NCI-H1048 (cell line): ENCODE data around the gene FOXB1.

Experiments
- DNase-seq: peaks from one replicate; lab custom pipeline; 2025; lab: John Stamatoyannopoulos, UW

The FOXB1 gene

GRCh38 chr15:60004009-60004845 is at the start of gene FOXB1:
Gene FOXB1 (plus strand): TSS chr15:60004311. CDS start chr15:60004964, 653 bp downstream.
- DNase-seq = no peak

- no peak for DNase-seq
Observed at GRCh38 chr15:59958288-59958687, 45.8 kb upstream of the FOXB1 start.

GRCh38 chr15:59960318-59960717 is 43.8 kb upstream of the FOXB1 start:
- no peak for DNase-seq

GRCh38 chr15:59963322-59963721 is 40.8 kb upstream of the FOXB1 start:
- no peak for DNase-seq

- DNase-seq = no peak
Observed at GRCh38 chr15:59963925-59964324, 40.2 kb upstream of the FOXB1 start.

GRCh38 chr15:59965741-59966140 is 38.4 kb upstream of the FOXB1 start:
- DNase-seq = no peak

GRCh38 chr15:59966262-59966661 is 37.8 kb upstream of the FOXB1 start:
- DNase-seq = no peak

GRCh38 chr15:59968314-59968713 is 35.8 kb upstream of the FOXB1 start:
- DNase-seq = no peak

- no peak for DNase-seq
Observed at GRCh38 chr15:59972241-59972640, 31.9 kb upstream of the FOXB1 start.

- DNase-seq = no peak
Observed at GRCh38 chr15:59976480-59977271, 27.4 kb upstream of the FOXB1 start.

GRCh38 chr15:59991834-59992233 is 12.3 kb upstream of the FOXB1 start:
- no peak for DNase-seq

- DNase-seq = no peak
Observed at GRCh38 chr15:59993041-59993750, 10.9 kb upstream of the FOXB1 start.

GRCh38 chr15:59993950-59994401 is 10.1 kb upstream of the FOXB1 start:
- DNase-seq = no peak

- no peak for DNase-seq
Observed at GRCh38 chr15:59994526-59994887, 9.6 kb upstream of the FOXB1 start.

- no peak for DNase-seq
Observed at GRCh38 chr15:59994888-59995557, 9.1 kb upstream of the FOXB1 start.

GRCh38 chr15:59995568-59996297 is 8.4 kb upstream of the FOXB1 start:
- no peak for DNase-seq

GRCh38 chr15:59996298-59997041 is 7.6 kb upstream of the FOXB1 start:
- DNase-seq = no peak

- no peak for DNase-seq
Observed at GRCh38 chr15:59997070-59997701, 6.9 kb upstream of the FOXB1 start.

GRCh38 chr15:59998305-59998949 is 5.7 kb upstream of the FOXB1 start:
- no peak for DNase-seq
